Astrocyte (in vitro differentiated cells and primary cell): ENCODE results near the gene CMTM7. TPM values are rescaled to one million over a fixed set of nuclear protein-coding genes. Genes with fewer than 3 reads are reported as not detected.

Source experiments
- DNase-seq: peaks from one replicate; pipeline ENCODE4 v3.0.0-alpha.2; 2010; ENCODE audit warnings: low read depth
- FAIRE-seq: peaks from 2 replicates; lab custom pipeline; 2011; peaks lifted over from hg19 to GRCh38; lab: Jason Lieb, UNC
- H2AFZ ChIP-seq: 2 replicates; pipeline ENCODE4 v1.6.0; 2012; ENCODE audit warnings: low read depth, low read length, inconsistent platforms
- H3K27ac ChIP-seq: 2 replicates; pipeline ENCODE4 v1.5.1; 2011; ENCODE audit warnings: low read depth, low read length, inconsistent platforms
- H3K27me3 ChIP-seq: 2 replicates; pipeline ENCODE4 v1.6.0; 2011; ENCODE audit warnings: low read length, inconsistent platforms; ENCODE audit not compliant: insufficient read depth
- H3K36me3 ChIP-seq: 2 replicates; pipeline ENCODE4 v1.5.1; 2011; ENCODE audit warnings: low read length, inconsistent platforms; ENCODE audit not compliant: insufficient read depth
- H3K4me1 ChIP-seq: 2 replicates; pipeline ENCODE4 v1.5.1; 2011; ENCODE audit warnings: low read length, inconsistent platforms; ENCODE audit not compliant: insufficient read depth
- H3K4me2 ChIP-seq: 2 replicates; pipeline ENCODE4 v1.6.0; 2012; ENCODE audit warnings: low read length, inconsistent platforms
- H3K4me3 ChIP-seq: 2 replicates; pipeline ENCODE4 v1.5.1; 2011; ENCODE audit warnings: low read depth, mild to moderate bottlenecking, low read length, inconsistent platforms; ENCODE audit not compliant: insufficient read depth
- H3K79me2 ChIP-seq: 2 replicates; pipeline ENCODE4 v1.6.0; 2012; ENCODE audit warnings: mild to moderate bottlenecking, low read length, inconsistent platforms; ENCODE audit not compliant: insufficient read depth
- H3K9ac ChIP-seq: 2 replicates; pipeline ENCODE4 v1.6.0; 2012; ENCODE audit warnings: mild to moderate bottlenecking, low read length, inconsistent platforms
- H3K9me3 ChIP-seq: 2 replicates; pipeline ENCODE4 v1.5.1; 2012; ENCODE audit warnings: low read depth, mild to moderate bottlenecking, low read length, inconsistent platforms; ENCODE audit not compliant: insufficient read depth
- H4K20me1 ChIP-seq: 2 replicates; pipeline ENCODE4 v1.6.0; 2012; ENCODE audit warnings: low read length, inconsistent platforms; ENCODE audit not compliant: insufficient read depth
- H3K27ac Mint-ChIP-seq: one replicate; pipeline ENCODE4 v1.8.0; 2021; ENCODE audit warnings: mild to moderate bottlenecking, mixed read lengths; ENCODE audit not compliant: unreplicated experiment
- H3K27me3 Mint-ChIP-seq: one replicate; pipeline ENCODE4 v1.8.0; 2021; ENCODE audit warnings: low read depth, mixed read lengths; ENCODE audit not compliant: unreplicated experiment
- H3K36me3 Mint-ChIP-seq: one replicate; pipeline ENCODE4 v1.8.0; 2021; ENCODE audit warnings: low read depth, mixed read lengths; ENCODE audit not compliant: unreplicated experiment
- H3K4me1 Mint-ChIP-seq: one replicate; pipeline ENCODE4 v1.8.0; 2021; ENCODE audit warnings: low read depth, mixed read lengths; ENCODE audit not compliant: unreplicated experiment
- H3K4me3 Mint-ChIP-seq: one replicate; pipeline ENCODE4 v1.8.0; 2021; ENCODE audit warnings: mild to moderate bottlenecking, moderate library complexity, mixed read lengths; ENCODE audit not compliant: unreplicated experiment
- H3K9me3 Mint-ChIP-seq: one replicate; pipeline ENCODE4 v1.8.0; 2021; ENCODE audit warnings: mild to moderate bottlenecking, mixed read lengths; ENCODE audit not compliant: unreplicated experiment
- EZH2 ChIP-seq: IDR thresholded peaks from 2 replicates; pipeline ENCODE4 v1.6.1; 2012; ENCODE audit warnings: mild to moderate bottlenecking, low read length, inconsistent platforms; ENCODE audit not compliant: insufficient read depth
- total RNA-seq: library from RNA; stranded (reverse); gene quantifications from 2 replicates; pipeline ENCODE4 v1.2.1, GENCODE V29; 2021
- TF ChIP-seq, protein P1 (sequence below): IDR thresholded peaks from 2 replicates; pipeline ENCODE4 v1.5.1; 2011; ENCODE audit warnings: low read depth, mild to moderate bottlenecking, inconsistent platforms, low read length, moderate library complexity; ENCODE audit not compliant: insufficient read depth

The CMTM7 gene
- total RNA-seq, 1 donor from 2014 or later: 23.9 TPM

DNA sequence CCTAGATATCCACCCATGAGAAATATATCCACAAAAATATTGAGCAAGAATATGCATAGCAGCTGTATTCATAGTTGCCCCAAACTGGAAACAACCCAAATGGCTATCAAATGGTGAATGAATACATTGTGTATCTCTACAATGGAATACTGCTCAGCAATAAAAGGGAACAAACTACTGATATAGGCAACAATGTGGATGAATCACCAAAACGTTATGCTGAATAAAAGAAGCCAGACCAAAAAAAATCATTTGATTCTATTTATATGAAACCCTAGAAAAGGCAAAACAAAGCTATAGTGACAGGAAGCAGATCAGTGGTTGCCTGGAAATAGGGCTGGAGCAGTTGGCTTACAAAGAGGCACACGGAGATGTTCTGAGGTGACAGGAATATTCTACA, 15.5 kb upstream of the CMTM7 start:
- DNase-seq (peak; percentile 40), FAIRE-seq (no peak)
- H4K20me1 ChIP-seq: no peaks in the 10 kb centered on the region
- H3K27me3 Mint-ChIP-seq: no peaks in the 10 kb centered on the region
- no peaks in the 10 kb centered on the region for H3K36me3 ChIP-seq
- H3K27ac Mint-ChIP-seq: no peak overlapping the region
- no peaks in the 10 kb centered on the region for H3K4me1 Mint-ChIP-seq
- no peaks in the 10 kb centered on the region for H3K9me3 Mint-ChIP-seq
- no peak for TF ChIP-seq EZH2
- H3K9me3 ChIP-seq: no peaks in the 10 kb centered on the region
- no peak overlapping the region for H3K4me2 ChIP-seq
- H3K4me3 Mint-ChIP-seq: no peak overlapping the region
- H3K27ac ChIP-seq: no peak overlapping the region
- no peaks in the 10 kb centered on the region for H3K79me2 ChIP-seq
- H3K4me3 ChIP-seq: no peak overlapping the region
- H3K9ac ChIP-seq: no peak overlapping the region
- peaks cover 4% of the 10 kb centered on the region for H3K27me3 ChIP-seq
- H3K4me1 ChIP-seq: peaks cover 4% of the 10 kb centered on the region
- no peaks in the 10 kb centered on the region for H3K36me3 Mint-ChIP-seq
- H2AFZ ChIP-seq: no peak overlapping the region

DNA sequence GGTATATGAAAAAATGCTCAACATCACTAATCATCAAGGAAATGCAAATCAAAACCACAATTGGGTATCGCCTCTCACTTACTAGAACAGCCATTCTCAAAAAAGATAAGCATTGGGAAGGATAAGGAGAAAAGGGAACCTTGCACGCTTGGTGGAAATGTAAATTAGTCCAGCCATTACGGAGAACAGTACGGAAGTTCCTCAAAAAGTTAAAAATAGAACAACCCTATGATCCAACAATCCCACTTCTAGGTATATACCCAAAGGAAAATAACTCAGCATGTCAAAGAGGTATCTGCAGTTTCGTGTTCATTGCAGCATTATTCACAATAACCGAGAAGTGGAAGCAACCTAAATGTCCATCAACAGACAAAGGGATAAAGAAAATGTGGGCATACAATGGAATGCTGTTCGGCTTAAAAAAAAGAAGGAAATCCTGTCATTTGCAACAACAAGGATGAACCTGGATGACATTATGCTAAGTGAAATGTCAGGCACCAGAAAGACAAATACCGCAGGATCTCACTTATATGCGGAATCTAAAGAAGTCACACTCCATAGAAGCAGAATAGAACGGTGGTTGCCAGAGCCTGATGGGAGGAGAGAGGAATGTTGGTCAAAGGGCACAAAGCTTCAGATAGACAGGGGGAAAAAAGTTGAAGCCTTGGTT, 11.7 kb upstream of the CMTM7 start:
- no peaks in the 10 kb centered on the region for H3K36me3 Mint-ChIP-seq
- Histone ChIP-seq H3K79me2 (no peaks in the 10 kb centered on the region), H3K36me3 (no peaks in the 10 kb centered on the region), H3K4me1 (peaks cover under 1% of the 10 kb centered on the region), H4K20me1 (no peaks in the 10 kb centered on the region), H3K27me3 (peaks cover 7% of the 10 kb centered on the region), H3K27ac (no peak overlapping the region), H3K4me3 (no peak overlapping the region), H3K4me2 (no peak overlapping the region), H3K9me3 (no peaks in the 10 kb centered on the region), H2AFZ (no peak overlapping the region), H3K9ac (no peak overlapping the region)
- peaks cover 11% of the 10 kb centered on the region for H3K27me3 Mint-ChIP-seq
- no peak for DNase-seq
- H3K9me3 Mint-ChIP-seq: no peaks in the 10 kb centered on the region
- no peak overlapping the region for H3K4me3 Mint-ChIP-seq
- FAIRE-seq: no peak
- H3K27ac Mint-ChIP-seq: no peak overlapping the region
- H3K4me1 Mint-ChIP-seq: peaks cover 3% of the 10 kb centered on the region
- TF ChIP-seq, protein P1, sequence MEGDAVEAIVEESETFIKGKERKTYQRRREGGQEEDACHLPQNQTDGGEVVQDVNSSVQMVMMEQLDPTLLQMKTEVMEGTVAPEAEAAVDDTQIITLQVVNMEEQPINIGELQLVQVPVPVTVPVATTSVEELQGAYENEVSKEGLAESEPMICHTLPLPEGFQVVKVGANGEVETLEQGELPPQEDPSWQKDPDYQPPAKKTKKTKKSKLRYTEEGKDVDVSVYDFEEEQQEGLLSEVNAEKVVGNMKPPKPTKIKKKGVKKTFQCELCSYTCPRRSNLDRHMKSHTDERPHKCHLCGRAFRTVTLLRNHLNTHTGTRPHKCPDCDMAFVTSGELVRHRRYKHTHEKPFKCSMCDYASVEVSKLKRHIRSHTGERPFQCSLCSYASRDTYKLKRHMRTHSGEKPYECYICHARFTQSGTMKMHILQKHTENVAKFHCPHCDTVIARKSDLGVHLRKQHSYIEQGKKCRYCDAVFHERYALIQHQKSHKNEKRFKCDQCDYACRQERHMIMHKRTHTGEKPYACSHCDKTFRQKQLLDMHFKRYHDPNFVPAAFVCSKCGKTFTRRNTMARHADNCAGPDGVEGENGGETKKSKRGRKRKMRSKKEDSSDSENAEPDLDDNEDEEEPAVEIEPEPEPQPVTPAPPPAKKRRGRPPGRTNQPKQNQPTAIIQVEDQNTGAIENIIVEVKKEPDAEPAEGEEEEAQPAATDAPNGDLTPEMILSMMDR: no peak
- TF ChIP-seq EZH2: no peak

DNA sequence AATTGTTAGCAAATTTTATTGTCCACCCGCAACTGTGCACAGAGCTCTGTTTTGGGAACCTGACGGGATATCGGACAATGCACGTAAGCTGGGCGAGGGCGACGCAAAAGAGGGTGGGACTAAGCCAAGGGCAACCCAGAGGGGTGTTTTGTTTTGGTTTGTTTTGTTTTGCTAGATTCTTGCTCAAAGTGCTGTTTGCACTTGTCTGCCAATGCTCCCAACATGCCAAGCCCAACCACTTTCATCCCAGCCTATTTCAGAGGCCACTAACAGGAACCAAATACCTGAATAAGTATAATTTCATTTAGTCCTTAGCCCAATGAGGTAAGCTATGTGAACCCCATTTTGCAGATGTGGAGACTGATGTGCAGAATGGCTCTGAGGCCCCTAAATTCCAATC, 9.7 kb upstream of the CMTM7 start:
- TF ChIP-seq, protein P1: no peak
- no peak for TF ChIP-seq EZH2
- H2AFZ ChIP-seq: no peak overlapping the region
- H3K9me3 Mint-ChIP-seq: no peaks in the 10 kb centered on the region
- no peak overlapping the region for H3K4me3 ChIP-seq
- no peaks in the 10 kb centered on the region for H3K9me3 ChIP-seq
- H3K36me3 Mint-ChIP-seq: peaks cover 2% of the 10 kb centered on the region
- H3K4me1 Mint-ChIP-seq: peaks cover 6% of the 10 kb centered on the region
- H3K79me2 ChIP-seq: no peaks in the 10 kb centered on the region
- H3K27ac ChIP-seq: no peak overlapping the region
- H3K36me3 ChIP-seq: no peaks in the 10 kb centered on the region
- no peaks in the 10 kb centered on the region for H4K20me1 ChIP-seq
- H3K27me3 Mint-ChIP-seq: peaks cover 15% of the 10 kb centered on the region
- no peak overlapping the region for H3K4me2 ChIP-seq
- H3K27me3 ChIP-seq: peaks cover 13% of the 10 kb centered on the region
- H3K4me1 ChIP-seq: no peaks in the 10 kb centered on the region
- H3K27ac Mint-ChIP-seq: no peak overlapping the region
- no peak overlapping the region for H3K4me3 Mint-ChIP-seq
- no peak for DNase-seq
- no peak overlapping the region for H3K9ac ChIP-seq
- FAIRE-seq: no peak
